NCI-H2081 (cell line): ENCODE data around the gene RFC2.
"Not testable (repeated sequence)": the region's sequence is repeated elsewhere in the genome, so short reads cannot be mapped to it uniquely, and the experiment has no call there.

ENCODE experiments used
- DNase-seq, 2 experiments: peaks; one replicate each; lab custom pipeline; 2025; lab: John Stamatoyannopoulos, UW

Gene RFC2

GRCh38 chr7:74217455-74218342, 36.5 kb downstream of the RFC2 start:
- no peak for DNase-seq

- DNase-seq, result no peak
Measured at GRCh38 chr7:74216361-74216761, 37.8 kb downstream of the RFC2 start.

- DNase-seq, result no peak
Measured at GRCh38 chr7:74215921-74216320, 38.3 kb downstream of the RFC2 start.

- DNase-seq, result no peak
Measured at GRCh38 chr7:74214816-74215630, 39.2 kb downstream of the RFC2 start.

GRCh38 chr7:74212661-74213060, 41.5 kb downstream of the RFC2 start:
- no peak for DNase-seq

GRCh38 chr7:74208241-74208640, 46.0 kb downstream of the RFC2 start:
- not testable (repeated sequence) for DNase-seq

- DNase-seq, result no peak
Measured at GRCh38 chr7:74207586-74207985, 46.6 kb downstream of the RFC2 start.

- peak; percentile 46 to 68 for DNase-seq
Measured at GRCh38 chr7:74206589-74207120, 47.5 kb downstream of the RFC2 start.

GRCh38 chr7:74206052-74206451, 48.1 kb downstream of the RFC2 start:
- DNase-seq, result not testable (repeated sequence)

GRCh38 chr7:74203956-74204618, 50.1 kb downstream of the RFC2 start:
- no peak for DNase-seq

- DNase-seq, result no peak
Measured at GRCh38 chr7:74202841-74203556, 51.2 kb downstream of the RFC2 start.

- DNase-seq, result no peak
Measured at GRCh38 chr7:74199551-74200355, 54.4 kb downstream of the RFC2 start.

- DNase-seq, result no peak
Measured at GRCh38 chr7:74197449-74198124, 56.6 kb downstream of the RFC2 start.

GRCh38 chr7:74195968-74196654, 58.1 kb downstream of the RFC2 start:
- not testable (repeated sequence) for DNase-seq

- peak in 1 of 2 experiments; percentile 12 for DNase-seq
Measured at GRCh38 chr7:74195139-74195860, 58.9 kb downstream of the RFC2 start.

- no peak for DNase-seq
Measured at GRCh38 chr7:74194686-74195085, 59.5 kb downstream of the RFC2 start.

GRCh38 chr7:74193913-74194312, 60.3 kb downstream of the RFC2 start:
- DNase-seq, result no peak

GRCh38 chr7:74193054-74193453, 61.1 kb downstream of the RFC2 start:
- DNase-seq, result no peak

- DNase-seq, result no peak
Measured at GRCh38 chr7:74191231-74191630, 63.0 kb downstream of the RFC2 start.
